WTC11 (cell line): Measurements from ENCODE around the gene MAGOH.

ENCODE experiments used
- CREB1 ChIP-seq: sonication (generic); formaldehyde crosslinking; IDR thresholded peaks from 2 replicates; pipeline ENCODE4 v1.8.0; 2023; ENCODE audit warnings: mild to moderate bottlenecking, missing genetic modification reagents
- FOXJ3 ChIP-seq: sonication (generic); formaldehyde crosslinking; IDR thresholded peaks from 2 replicates; pipeline ENCODE4 v1.9.0; 2021; ENCODE audit warnings: missing genetic modification reagents, mild to moderate bottlenecking, borderline replicate concordance
- NR2C2 ChIP-seq: sonication (generic); formaldehyde crosslinking; IDR thresholded peaks from 2 replicates; pipeline ENCODE4 v1.8.0; 2022; ENCODE audit warnings: mild to moderate bottlenecking, missing genetic modification reagents
- ZNF138 ChIP-seq: sonication (generic); formaldehyde crosslinking; conservative IDR thresholded peaks from 2 replicates; pipeline ENCODE4 v1.8.1; 2022; ENCODE audit warnings: mild to moderate bottlenecking, moderate library complexity, missing genetic modification reagents
- TF ChIP-seq, protein P1 (sequence below): fragments of 200-600 bp; IDR thresholded peaks from 2 replicates; pipeline ENCODE4 v1.8.0; 2022; ENCODE audit warnings: antibody characterized with exemption
- TF ChIP-seq, protein P2 (sequence below): sonication (generic); formaldehyde crosslinking; IDR thresholded peaks from 2 replicates; pipeline ENCODE4 v1.8.0; 2023; ENCODE audit warnings: missing genetic modification reagents, mild to moderate bottlenecking, borderline replicate concordance
- TF ChIP-seq, protein P3 (sequence below): sonication (generic); formaldehyde crosslinking; IDR thresholded peaks from 2 replicates; pipeline ENCODE4 v1.8.0; 2022; ENCODE audit warnings: mild to moderate bottlenecking, missing genetic modification reagents
- TF ChIP-seq, protein P4 (sequence below): sonication (generic); formaldehyde crosslinking; IDR thresholded peaks from 2 replicates; pipeline ENCODE4 v1.8.1; 2023; ENCODE audit warnings: mild to moderate bottlenecking, missing genetic modification reagents, moderate library complexity
- TF ChIP-seq, protein P5 (sequence below): sonication (generic); formaldehyde crosslinking; IDR thresholded peaks from 2 replicates; pipeline ENCODE4 v1.8.1; 2022; ENCODE audit warnings: missing genetic modification reagents, borderline replicate concordance

DNA sequence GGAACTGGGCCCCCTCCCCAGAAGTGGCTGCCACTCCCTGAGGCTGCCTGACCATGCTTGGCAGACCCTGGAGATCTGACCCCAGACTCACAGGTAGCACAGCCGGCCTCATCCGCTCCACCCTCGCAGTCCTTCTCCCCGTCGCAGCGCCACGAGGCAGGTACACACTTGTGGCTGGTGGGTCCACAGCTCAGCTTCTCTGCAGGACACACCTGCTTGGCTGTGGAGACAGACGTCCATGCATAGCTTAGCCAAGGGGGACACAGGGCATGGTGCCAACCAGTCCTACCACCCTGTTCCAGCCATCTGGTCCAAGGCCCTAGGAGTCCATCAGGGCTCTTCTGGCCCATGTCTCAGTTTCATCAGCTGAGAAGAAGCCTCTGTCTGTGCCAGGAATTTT lies 42.2 kb upstream of the MAGOH start:
- TF ChIP-seq, protein P1, sequence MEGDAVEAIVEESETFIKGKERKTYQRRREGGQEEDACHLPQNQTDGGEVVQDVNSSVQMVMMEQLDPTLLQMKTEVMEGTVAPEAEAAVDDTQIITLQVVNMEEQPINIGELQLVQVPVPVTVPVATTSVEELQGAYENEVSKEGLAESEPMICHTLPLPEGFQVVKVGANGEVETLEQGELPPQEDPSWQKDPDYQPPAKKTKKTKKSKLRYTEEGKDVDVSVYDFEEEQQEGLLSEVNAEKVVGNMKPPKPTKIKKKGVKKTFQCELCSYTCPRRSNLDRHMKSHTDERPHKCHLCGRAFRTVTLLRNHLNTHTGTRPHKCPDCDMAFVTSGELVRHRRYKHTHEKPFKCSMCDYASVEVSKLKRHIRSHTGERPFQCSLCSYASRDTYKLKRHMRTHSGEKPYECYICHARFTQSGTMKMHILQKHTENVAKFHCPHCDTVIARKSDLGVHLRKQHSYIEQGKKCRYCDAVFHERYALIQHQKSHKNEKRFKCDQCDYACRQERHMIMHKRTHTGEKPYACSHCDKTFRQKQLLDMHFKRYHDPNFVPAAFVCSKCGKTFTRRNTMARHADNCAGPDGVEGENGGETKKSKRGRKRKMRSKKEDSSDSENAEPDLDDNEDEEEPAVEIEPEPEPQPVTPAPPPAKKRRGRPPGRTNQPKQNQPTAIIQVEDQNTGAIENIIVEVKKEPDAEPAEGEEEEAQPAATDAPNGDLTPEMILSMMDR, result no peak
- no peak for TF ChIP-seq CREB1 (CRISPR knock-in tag)
- TF ChIP-seq, protein P2, sequence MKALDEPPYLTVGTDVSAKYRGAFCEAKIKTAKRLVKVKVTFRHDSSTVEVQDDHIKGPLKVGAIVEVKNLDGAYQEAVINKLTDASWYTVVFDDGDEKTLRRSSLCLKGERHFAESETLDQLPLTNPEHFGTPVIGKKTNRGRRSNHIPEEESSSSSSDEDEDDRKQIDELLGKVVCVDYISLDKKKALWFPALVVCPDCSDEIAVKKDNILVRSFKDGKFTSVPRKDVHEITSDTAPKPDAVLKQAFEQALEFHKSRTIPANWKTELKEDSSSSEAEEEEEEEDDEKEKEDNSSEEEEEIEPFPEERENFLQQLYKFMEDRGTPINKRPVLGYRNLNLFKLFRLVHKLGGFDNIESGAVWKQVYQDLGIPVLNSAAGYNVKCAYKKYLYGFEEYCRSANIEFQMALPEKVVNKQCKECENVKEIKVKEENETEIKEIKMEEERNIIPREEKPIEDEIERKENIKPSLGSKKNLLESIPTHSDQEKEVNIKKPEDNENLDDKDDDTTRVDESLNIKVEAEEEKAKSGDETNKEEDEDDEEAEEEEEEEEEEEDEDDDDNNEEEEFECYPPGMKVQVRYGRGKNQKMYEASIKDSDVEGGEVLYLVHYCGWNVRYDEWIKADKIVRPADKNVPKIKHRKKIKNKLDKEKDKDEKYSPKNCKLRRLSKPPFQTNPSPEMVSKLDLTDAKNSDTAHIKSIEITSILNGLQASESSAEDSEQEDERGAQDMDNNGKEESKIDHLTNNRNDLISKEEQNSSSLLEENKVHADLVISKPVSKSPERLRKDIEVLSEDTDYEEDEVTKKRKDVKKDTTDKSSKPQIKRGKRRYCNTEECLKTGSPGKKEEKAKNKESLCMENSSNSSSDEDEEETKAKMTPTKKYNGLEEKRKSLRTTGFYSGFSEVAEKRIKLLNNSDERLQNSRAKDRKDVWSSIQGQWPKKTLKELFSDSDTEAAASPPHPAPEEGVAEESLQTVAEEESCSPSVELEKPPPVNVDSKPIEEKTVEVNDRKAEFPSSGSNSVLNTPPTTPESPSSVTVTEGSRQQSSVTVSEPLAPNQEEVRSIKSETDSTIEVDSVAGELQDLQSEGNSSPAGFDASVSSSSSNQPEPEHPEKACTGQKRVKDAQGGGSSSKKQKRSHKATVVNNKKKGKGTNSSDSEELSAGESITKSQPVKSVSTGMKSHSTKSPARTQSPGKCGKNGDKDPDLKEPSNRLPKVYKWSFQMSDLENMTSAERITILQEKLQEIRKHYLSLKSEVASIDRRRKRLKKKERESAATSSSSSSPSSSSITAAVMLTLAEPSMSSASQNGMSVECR, result no peak
- no peak for TF ChIP-seq NR2C2 (CRISPR knock-in tag)
- TF ChIP-seq, protein P3, sequence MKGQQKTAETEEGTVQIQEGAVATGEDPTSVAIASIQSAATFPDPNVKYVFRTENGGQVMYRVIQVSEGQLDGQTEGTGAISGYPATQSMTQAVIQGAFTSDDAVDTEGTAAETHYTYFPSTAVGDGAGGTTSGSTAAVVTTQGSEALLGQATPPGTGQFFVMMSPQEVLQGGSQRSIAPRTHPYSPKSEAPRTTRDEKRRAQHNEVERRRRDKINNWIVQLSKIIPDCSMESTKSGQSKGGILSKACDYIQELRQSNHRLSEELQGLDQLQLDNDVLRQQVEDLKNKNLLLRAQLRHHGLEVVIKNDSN, result no peak
- TF ChIP-seq FOXJ3 (CRISPR knock-in tag), result no peak
- TF ChIP-seq ZNF138 (CRISPR knock-in tag), result no peak
- TF ChIP-seq, protein P4, sequence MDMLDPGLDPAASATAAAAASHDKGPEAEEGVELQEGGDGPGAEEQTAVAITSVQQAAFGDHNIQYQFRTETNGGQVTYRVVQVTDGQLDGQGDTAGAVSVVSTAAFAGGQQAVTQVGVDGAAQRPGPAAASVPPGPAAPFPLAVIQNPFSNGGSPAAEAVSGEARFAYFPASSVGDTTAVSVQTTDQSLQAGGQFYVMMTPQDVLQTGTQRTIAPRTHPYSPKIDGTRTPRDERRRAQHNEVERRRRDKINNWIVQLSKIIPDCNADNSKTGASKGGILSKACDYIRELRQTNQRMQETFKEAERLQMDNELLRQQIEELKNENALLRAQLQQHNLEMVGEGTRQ (CRISPR knock-in tag), result no peak
- TF ChIP-seq, protein P5, sequence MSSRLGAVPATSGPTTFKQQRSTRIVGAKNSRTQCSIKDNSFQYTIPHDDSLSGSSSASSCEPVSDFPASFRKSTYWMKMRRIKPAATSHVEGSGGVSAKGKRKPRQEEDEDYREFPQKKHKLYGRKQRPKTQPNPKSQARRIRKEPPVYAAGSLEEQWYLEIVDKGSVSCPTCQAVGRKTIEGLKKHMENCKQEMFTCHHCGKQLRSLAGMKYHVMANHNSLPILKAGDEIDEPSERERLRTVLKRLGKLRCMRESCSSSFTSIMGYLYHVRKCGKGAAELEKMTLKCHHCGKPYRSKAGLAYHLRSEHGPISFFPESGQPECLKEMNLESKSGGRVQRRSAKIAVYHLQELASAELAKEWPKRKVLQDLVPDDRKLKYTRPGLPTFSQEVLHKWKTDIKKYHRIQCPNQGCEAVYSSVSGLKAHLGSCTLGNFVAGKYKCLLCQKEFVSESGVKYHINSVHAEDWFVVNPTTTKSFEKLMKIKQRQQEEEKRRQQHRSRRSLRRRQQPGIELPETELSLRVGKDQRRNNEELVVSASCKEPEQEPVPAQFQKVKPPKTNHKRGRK (CRISPR knock-in tag), result no peak
